Endometrial microvascular endothelial cells (primary cell): ENCODE results near the gene DBX1. TPM values are rescaled to one million over a fixed set of nuclear protein-coding genes. Genes with fewer than 3 reads are reported as not detected.

Experiments
- in situ Hi-C: cut with HindIII; loops from 2 replicates; pipeline ENCODE4 v1.10.0; 2017; ENCODE audit warnings: low sequenced_read_pairs, low pct_unique_long_range_greater_than_20kb; ENCODE audit errors: inconsistent ontology term
- total RNA-seq: library from RNA; depleted of rRNA; stranded (reverse); fragments of >200 nt; gene quantifications from one replicate; pipeline ENCODE4 v1.2.3, GENCODE V29; 2015; ENCODE audit errors: inconsistent ontology term

Gene DBX1
- total RNA-seq, 1 donor from 2014 or later: not detected

DNA sequence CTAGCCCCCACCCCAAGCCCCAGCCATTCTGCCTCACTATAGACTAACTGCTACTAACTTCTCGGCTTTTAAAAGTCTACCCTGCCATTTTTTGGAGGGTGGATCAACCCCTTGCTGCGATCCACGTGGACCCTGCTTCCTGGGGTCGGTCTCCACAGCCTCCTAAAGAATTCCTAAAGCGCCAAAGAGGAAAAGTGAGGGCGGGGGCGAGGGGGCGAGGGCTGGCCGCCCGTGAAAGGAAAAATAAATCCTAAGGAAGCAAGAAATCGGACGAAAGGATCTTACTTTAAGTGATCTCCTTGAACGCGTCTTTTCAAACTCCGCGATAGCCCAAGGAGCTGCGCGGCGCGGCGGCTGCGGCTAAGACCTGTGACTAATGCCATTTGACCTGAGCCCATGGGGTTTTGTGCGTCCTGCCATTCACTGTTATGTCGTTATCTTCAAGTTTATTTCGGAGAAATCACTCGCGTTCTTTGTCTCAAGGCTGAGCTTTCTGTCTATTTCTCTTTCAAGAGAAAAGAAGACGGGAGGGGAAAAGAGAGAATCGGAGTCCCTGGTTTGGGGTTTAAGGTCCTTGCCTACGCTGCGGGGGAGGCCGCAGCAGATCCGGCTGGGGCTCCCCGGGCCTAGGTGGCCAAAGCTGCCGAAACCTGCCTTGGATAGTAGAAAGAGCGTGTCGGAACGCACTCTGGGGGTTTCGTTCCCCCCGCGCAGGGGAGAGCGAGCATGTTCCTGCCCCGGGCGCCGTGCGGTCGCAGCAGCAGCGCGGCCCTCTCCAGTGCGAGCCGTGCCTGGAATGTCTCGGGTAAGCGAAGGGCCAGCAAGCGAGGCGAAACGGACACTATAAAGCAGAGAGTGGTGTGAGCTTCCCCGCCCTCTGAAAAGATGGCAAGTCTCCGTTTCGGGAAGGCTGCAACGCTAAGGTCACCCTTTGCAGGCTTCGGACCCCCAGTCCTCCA lies 2.8 kb upstream of the DBX1 start:
- in situ Hi-C loops: no loop called here

- in situ Hi-C loops: no loop called here
Observed at GRCh38 chr11:20161923-20162744, 1.9 kb upstream of the DBX1 start.

DNA sequence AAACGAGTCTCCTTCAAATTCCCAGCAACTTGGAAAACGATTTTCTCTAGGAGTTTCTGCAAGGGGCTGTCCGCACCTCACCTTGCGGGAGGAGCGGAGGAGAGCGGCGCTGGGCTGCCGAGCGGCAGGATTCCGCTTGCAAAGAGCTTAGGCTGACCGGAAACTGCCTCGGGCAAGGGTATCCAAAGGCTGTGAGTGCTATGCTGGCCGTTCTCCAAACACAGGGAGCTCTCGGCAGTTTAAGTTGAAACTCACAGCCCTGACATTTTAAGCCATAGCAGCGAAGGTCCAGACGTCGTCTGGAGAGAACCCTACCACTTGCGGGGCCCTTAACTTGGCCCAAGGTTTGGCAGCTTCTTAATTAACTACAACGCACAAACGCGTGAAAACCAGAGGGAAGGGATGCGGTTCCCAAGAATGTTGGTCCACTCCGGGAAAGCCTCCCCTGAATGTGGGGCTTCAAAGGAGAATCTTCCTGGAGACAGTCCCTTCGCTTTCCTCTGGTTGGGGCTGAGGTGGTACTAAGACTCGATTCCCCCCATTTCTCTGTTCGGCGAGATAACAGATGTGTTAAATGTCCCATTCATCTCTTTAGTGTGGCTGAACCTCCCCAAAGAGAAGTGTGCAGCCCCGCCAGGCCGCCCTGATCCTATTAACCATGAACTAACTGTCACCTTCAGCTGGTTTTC lies 1.1 kb upstream of the DBX1 start:
- in situ Hi-C loops: no loop called here

DNA sequence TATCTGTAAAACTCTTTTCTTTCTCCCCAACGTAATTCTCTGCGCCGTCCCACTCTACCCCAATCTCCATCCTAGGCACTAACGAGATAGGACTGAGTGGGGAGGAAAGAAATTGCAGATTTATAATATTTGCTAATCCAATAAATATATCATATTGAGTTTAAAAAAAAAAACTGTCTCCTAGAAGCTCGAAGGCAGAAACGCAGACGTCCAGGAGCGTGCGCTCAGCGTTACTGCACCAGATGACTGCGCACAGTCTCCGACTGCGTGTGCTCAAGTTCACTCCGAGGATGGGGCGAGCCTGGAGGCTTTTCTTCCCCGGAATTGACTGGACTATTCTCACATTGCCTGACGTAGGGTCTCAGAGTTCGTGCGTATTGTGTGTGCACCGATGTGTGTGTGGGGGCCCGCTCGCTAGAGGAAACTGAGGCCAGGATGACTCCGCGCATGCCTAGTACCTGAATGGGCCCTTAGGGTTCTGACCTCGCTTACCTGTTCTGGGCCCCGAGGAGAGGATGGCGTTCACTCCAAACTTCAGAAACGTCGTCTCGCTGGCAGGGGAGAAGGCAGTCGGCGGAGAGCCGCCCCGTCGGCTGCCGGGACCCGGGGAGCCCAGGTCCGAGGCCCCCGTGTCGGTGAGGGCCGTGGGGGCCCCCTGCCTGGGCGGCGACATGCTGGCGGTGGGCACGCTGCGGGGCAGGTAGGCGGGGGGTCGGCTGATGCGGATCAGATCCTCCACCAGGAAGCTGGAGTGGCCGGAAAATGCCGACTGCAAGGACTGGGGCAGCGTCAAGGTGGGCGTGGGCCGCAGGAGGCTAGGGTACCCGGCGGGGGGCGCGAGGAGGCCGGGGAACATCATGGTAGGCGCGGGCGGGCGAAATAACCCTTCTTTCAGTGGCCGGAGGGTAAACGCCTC lies 551 bp downstream of the DBX1 start:
- in situ Hi-C loops: no loop called here

DNA sequence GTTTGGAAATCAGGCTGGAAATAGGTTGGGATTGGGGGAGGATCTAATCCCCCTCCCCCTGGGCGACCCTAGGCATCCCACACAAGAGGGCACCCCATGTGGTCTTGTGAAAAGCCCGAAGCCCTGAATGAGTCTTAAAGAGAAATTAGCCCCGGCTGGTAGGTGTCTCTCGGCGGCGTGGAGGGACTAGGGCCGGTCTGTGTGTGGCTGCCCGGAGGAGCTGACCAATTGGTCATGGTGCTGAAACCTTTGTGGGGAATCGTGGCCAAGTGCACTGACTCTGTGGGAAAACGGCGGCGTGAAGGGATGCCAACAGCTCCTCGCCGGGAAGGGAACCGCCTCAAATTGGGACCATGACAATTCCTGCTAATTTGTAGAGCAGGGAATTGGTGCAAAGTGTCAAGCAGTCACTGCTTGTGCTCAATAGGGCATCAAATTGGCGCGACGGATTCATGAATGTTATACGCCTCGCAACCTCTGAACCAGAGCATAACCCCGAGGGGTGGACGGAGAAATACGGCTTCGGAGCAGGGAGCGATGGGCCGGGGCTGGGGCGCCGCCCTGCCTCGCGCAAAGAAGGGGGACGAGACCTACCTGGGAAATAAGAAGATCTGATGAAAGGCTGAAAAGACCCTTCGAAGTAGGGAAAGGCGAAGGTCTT lies 1.5 kb downstream of the DBX1 start:
- in situ Hi-C loops: no loop called here

DNA sequence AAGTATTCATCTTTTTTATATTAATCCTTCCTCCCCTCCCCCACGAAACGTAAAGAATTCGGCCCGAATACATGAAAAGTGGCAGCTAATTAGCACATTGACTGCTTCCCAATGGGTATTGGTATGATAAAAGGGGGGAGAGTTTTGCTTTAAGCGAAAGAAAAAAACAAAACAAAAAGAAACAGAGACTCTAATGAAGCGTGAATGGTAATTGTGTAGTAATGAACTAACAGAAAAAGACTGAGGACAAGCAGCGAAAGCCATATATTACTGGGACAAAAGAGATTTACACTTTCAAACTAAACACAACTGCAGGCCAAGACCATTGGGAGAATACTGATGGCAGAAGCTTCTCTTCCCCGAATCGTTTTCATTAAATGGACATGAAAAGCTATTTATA lies 2.5 kb downstream of the DBX1 start:
- in situ Hi-C loops: no loop called here

GRCh38 chr11:20156876-20157613 lies 3.2 kb downstream of the DBX1 start:
- in situ Hi-C loops: no loop called here

DNA sequence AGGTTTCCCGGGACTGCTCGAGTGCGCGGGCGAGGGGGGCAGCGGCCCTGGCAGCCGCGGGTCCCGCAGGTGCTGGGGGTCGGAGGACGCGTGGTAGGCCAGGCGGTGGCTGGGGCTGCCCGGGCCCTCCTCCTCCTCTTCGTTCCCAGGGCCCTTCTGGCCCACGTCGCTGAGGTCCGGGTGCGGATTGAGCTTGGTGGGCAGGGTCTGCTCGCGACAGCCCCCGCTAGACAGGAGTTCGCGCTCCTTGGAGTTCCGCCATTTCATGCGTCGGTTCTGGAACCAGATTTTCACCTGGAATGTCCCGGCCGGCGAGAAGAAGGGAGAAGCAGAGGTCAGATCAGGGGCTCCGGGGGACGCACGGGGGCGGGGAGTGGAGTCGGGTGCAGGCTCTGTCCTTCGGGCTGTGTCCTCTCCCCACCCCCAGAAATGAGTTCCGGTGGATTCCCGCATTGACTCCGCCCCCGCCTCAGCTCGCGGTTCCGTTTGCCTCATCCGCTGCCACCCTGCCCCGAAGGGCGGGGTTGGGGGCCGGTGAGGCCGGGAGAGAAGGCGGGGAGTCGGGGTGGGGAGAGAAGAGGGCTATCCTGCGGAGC lies 3.9 kb downstream of the DBX1 start:
- in situ Hi-C loops: no loop called here

DNA sequence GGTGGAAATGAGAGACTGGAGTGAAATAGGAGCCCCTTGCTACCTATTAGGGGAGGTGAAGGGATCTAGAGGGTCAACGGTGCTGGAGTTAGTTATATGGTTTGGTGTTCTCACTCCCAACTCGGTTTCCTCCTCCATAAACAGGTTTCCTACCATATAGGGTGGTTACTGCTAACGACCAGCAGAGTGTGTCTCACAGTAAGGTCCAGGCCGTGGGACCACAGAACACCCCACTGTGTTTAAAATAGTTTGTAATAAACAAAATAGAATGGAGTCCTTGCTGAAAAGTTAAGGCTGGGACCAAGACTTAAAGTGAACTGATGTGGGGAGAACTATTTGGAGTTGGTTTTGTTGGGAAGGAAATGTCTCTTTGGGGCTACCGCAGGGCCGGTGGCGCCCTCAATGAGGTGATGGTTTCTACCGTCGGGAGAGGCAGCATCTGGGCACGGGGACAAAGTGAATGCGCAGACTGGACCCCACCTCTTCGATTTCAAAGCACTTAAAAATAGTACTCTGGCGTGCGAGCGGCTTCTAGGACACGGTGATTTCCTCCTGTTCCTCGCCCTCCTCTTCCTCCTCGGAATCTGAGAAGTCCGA lies 4.5 kb downstream of the DBX1 start:
- in situ Hi-C loops: no loop called here

- in situ Hi-C loops: no loop called here
Observed at GRCh38 chr11:20154381-20154780, 5.9 kb downstream of the DBX1 start.

GRCh38 chr11:20138707-20139106 lies 21.6 kb downstream of the DBX1 start:
- in situ Hi-C loops: no loop called here

DNA sequence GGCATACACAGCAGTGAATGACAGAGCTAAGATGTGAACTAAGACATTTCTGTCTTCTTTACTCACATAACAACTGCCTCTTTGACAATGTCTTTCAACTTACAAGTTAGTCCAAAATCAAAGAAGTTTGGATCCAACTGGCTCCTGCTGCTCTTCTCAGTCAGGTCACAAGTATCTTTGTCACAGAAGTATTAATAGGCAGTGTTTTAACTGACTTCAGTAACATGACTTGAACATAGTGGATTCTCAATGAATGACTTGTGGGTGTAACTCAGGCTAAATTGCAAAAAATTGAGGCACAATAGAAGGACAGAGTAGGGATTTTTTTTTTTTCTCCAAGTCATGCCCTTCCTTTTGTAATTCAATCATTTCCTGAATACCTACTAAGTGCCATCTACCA lies 22.6 kb downstream of the DBX1 start:
- in situ Hi-C loops: no loop called here

DNA sequence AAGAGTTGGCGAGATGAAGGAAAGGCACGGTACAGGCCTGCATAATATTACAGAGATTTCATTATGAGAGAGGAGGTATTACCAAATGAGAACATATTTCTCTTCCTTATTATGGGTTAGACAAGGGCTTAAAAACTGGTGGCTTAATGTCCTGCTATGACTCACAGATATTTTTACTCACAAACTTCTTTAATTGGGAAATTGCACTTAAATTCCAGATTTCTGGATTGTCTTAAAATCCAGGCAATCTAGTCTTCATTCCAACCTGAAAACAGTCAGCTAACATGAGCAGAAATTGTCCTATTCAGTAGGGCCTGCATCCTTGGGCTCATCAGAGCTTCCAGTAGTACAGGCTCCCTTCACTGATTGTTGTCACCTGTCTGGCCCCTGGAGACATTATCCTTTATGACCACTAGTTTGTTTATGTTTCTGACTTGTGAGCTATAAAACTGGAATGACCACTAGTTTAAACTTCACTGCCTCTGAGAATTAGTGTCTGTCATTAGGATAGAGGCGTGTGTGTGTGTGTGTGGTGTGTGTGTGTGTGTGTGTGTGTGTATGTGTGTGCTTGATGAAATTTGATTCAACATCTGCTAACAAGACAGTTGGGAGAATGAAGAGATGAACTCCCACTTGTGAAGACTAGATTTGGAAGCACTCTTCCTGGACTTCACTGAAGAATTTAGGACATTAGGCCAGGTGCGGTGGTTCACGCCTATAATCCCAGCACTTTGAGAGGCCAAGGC lies 25.1 kb downstream of the DBX1 start:
- in situ Hi-C loops: no loop called here

- in situ Hi-C loops: no loop called here
Observed at GRCh38 chr11:20132667-20133039, 27.6 kb downstream of the DBX1 start.

GRCh38 chr11:20131788-20132666 lies 28.2 kb downstream of the DBX1 start:
- in situ Hi-C loops: no loop called here
